NCI-H146 treated with DMSO at 0.1 percent for 48 hours (cell line): ENCODE measurements around the gene NEBL.
A peak's percentile ranks its signal among the peaks of the same experiment; 100 is the strongest.

Experiments
- DNase-seq: peaks from one replicate; lab custom pipeline; 2025; ENCODE audit not compliant: unreplicated experiment; lab: John Stamatoyannopoulos, UW

Gene NEBL

DNA sequence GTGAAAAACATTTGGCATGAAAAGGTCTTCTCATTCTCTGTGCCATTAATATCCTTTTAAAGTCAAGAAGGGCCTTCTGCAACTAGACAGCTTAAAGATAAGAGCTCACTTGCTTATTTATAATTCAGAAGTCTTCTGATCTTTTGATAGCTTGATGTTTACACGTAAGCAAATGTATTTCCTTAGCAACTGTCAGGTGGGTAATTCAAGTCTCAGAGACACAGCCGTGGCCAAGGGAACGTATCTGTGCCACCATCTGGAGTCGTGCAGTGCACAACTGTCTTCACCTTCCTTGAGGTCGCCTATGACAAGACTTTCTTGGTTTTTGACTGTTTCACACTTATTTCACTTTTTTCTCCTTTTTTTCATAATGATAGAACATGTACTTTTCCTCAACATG lies 4.0 kb upstream of the NEBL start:
- no peak for DNase-seq

DNA sequence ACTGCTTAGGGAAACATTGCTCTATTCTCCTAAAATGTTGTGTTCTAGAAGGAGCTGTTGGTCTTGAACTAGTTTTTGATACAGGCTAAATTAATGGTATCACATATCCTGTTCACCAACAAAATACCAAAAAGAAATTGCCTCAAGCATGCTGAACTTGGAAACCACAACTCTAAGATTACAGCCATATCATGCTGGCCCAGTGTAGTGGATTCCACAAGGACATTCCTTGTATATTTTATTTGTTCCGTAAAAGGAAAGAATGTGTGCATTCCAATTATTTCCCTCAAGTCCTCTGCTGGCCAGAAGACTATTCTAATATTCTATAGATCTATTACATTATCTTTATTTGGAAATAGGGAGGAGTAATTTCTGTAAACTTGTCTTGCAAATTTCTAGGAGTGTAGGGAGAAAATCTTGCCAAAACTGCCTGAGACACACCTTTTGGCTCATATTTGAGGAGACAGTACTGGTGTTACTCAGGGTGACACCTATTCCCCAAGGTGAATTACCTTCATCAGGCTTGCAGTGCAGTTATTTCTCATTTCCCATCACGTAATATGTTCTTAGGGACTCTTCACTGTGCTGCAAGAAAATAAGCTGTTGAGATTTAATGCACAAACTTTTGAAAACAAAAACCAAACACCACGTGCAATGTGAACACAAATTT lies 1.9 kb upstream of the NEBL start:
- no peak for DNase-seq

DNA sequence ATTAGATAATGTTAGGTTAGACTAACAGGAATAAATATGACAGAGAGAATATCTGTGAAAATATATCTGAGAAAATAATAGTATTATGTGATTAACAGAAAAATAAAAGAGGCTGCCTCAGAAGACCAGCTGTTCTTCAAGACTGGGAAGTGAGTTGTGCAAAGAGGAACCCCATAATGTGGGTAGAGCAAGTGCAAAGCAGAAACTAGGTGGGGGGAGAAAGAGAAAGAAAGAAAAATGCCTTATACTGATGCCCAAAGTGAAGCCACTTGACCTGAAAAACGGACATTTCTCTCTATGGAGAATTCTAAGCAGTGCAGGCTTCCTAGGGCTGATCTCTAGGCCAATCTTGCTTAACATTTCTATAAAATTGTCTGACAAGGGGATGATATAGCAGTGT lies 3.8 kb downstream of the NEBL start:
- no peak for DNase-seq

DNA sequence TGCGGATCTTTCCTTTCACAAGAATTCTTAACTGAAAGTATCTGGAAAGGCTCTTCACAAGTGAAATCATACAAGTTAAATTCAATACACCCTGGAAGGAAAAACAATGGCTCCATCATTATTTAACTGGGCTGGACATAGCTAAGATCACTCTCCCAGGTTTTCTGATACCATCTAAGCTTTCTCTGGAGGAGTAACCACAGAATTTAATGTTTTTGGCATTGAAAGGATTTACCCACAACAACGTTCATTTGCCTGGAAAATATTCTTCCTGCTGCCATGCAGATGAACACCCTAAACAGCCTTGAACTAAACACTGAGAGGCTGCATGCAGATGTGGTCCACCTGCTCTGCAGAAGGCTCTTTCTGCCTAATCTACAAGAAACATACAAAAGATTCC lies 4.3 kb downstream of the NEBL start:
- no peak for DNase-seq

DNA sequence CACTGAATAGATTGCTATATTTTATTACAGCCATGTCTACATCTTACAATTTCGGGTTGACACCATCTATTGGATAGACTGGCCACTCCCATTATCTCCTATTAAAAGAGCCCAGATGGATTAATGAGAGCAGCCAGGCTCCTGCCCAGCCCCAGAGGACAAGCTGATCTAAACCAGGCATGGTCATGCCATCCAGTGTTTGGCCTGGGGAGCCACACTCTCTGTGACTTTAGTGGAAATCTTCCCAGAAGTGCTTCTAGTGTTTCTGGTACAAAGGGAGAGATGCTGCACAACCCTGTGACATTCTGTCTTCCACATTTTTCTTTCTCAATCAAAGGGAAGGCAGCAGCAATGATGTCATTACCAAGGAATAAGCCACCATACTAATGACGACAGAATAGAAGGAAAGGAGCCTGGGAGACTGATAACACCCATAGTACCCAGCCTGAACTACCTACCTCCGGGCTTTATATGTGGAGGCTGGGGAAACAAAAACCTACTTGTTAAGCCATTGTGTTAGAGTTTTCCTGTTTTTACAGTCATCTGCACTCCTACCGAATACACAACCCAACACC lies 5.0 kb downstream of the NEBL start:
- DNase-seq, result no peak

DNA sequence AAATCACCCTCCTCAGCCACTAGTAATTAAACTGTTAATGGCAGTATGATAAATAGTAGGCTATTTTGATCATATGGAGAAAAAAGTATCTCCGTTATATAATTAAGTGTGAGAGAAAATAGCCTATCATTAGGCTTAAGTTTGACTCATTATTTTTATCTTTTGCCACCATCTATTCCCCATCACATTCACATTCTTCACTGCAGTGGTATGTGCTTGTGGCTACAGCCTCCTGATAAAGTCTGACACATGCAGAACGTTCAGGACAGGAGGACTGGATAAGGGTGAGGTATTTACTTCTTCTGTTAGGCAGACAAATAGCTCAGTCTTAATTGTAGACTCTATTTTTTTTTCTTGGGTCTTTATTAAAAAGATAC lies 5.8 kb downstream of the NEBL start:
- peak; percentile 65 for DNase-seq

DNA sequence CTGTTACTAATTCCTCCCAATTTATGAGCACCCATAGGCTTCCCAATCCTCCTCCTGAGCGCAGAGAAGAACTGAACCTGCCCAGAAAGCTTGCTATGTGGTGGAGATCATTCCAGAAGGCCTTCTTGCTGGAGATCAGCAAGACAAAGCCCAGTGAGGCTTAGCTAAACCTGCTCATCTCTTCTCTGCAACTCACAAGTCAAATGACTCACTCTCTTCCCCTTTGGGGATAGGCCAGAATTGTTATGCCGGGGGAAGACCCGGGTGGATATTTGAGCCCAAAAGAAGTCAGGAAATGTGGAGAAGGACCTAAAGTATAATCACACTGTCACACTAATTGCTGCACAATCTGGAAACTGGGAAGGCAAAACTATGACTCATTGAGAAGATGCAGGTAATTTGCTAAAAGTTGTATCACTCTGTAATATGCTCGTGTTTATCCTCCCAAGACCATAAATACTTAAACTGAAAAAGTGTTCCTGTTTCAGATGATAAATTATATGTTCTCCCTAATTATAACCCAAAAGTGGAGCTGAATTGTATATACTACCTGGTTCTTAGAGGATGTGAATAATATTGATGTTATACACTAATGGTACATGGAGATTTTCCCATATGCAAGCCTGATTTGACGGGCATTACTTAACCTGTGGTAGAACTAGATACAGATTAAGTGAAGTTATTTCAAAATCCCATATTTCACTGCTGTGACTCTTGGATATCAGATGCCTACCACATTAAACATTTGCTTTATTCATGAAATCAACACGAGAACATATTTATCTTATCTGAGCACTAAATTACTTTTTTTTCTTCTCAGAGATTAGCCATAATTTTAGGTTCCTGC lies 6.4 kb downstream of the NEBL start:
- DNase-seq, result no peak

DNA sequence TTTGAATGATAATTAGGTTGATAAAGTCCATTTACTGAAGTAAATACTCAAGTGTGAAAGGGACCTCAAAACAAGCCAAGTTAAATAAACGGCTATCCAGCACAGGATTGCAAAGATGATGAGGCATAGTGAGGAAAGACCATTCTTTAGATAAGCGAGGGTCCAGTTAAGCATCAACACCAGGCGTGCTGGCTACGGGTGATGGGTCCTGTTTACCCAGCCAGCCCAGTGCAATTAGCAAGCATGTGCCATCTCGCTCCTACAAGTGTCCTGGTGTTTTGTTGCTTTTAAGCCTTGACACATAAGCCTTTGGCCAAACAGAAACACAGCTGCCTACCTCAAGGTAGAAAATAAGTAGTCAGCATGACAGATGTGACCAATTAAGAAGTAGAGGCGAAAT lies 7.1 kb downstream of the NEBL start:
- DNase-seq, result peak; percentile 99

DNA sequence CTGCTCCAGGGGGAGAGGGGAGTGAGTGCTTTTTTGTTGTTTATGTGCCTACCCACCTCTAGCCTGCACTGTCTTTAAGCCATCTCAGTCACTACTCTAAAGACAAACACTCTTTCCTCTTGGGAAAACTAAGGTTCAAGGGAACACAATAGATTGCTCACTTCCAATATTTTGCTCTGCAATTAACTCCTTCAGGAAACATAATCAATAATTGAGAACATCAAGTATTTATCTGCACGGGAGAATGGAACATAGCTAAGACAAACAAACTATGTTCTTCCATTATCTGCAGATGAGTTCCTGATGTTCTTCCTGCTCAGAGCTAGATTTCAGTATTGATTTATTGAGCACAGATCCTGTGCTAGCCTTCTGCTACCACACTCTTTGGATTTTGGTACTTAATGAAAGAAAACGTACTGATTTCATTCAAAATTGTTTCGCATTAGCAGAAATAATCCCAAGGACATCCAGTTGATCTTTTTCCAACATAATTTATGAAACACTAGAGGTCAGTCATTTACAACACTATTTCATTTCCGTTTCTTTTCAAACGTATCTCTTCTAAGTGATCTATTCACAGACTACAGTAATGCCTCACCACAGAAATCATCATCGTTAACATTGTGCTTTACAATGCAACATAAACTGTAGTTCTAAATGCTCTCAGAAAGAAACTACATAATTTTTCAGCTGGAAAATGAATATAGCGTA lies 8.3 kb downstream of the NEBL start:
- peak; percentile 87 for DNase-seq

DNA sequence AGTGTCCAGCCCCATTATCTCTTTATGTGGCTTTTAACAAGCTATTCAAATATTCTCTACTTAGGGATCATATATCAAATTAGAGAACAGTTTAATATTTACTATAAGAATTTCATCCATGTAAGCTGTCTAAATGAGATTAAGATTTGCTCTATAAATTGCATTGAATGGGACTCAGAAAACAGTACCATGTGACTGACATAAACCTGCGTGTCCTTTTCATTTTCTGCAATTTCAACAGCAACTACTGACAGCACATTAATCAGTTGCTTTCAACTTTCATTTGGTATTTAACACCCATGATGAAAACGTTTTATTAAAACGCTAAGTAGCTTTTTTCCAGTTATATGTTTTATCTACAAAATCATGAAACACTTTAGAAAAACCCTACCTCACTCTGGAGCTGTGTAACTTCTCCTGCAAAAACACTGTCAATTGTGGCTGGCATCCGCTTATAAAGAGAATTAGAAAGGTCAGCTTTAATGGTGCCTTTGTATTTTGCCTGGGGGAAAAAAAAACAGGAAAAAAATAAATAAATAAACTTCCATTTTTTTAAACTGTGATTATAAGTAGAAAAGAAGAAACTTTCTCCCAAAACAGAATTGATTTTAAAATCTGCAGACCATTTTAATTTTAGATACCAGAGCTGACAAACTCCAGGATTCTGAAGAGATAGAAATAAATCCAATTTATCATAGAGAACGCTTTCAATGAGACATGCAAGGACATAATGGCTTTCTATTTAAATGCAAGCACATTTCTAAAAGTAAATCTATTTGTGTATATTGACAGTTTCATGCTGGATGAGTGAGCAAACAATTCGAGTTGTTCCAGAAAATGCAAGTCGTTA lies 9.2 kb downstream of the NEBL start:
- peak; percentile 71 for DNase-seq

DNA sequence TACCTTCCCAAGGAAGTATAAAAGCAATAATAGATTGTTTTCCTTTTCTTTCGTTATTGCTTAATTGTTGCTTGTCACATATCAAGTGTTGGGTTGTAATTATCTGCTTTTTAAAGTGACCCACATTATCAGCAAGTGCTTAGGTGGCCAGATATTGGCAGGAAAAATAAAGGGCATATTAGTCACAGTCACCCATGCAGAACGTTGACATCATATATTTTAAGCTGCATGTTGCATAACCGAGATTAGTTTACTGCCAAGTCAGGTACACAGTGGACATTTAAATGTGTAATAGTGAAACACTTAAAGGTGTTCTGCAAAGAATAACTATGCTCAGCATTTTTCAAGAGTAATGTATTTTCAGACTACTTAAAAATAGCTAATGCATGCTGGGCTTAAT lies 11.4 kb downstream of the NEBL start:
- DNase-seq, result peak; percentile 92

DNA sequence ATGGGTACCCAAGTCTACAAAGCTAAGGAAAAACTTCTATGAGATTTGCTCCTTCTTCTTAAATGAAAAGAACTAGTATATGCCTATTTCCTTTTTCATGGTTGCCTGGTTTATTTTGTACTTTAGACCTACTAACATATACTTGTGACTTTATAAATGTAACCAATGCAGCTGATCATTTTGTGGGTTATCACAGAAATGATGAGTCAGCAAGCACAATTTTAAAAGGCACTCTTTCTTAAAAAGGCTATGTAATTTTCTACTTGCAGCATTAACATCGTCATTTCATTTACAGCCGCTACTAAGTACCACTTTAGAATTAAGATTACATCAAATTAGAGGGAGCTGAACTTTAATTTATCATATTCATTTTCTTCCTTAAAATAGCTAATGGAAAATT lies 13.6 kb downstream of the NEBL start:
- DNase-seq, result no peak

DNA sequence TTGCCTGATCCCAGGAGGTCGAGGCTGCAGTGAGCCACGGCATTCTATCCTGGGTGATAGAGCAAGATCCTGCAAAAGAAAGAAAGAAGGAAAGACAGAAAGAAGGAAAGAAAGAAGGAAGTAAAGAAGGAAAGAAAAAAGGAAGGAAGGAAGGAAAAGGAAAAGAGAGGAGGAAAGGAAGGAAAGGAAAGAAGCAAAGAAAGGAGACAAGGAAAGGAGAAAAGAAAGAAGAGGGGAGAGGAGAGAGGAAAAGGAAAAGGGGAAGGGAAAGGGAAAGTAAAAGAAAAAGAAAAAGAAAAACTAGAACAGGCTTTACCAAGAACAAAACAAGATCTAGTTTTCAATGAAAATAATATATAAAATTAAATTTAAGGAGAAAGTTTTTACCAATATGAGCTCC lies 15.0 kb downstream of the NEBL start:
- no peak for DNase-seq

DNA sequence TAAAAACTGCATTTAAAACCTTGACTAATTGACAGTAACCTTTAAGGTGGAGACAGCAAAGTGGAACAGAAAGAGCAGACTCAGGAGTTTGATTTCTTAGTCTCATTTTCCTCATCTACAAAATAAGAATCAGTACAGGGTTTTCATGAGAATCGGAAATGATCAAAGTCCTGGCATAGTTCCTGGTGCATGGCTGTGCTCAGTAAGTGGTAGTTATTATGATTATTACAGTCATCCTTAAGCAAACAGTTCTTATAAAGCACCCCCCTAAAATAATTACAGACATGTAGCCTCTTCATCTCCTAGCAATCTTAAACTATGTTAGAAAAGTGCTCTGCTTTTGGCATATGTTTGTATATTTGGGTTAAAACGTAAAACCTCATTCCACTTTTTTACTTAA lies 18.0 kb downstream of the NEBL start:
- peak; percentile 91 for DNase-seq

DNA sequence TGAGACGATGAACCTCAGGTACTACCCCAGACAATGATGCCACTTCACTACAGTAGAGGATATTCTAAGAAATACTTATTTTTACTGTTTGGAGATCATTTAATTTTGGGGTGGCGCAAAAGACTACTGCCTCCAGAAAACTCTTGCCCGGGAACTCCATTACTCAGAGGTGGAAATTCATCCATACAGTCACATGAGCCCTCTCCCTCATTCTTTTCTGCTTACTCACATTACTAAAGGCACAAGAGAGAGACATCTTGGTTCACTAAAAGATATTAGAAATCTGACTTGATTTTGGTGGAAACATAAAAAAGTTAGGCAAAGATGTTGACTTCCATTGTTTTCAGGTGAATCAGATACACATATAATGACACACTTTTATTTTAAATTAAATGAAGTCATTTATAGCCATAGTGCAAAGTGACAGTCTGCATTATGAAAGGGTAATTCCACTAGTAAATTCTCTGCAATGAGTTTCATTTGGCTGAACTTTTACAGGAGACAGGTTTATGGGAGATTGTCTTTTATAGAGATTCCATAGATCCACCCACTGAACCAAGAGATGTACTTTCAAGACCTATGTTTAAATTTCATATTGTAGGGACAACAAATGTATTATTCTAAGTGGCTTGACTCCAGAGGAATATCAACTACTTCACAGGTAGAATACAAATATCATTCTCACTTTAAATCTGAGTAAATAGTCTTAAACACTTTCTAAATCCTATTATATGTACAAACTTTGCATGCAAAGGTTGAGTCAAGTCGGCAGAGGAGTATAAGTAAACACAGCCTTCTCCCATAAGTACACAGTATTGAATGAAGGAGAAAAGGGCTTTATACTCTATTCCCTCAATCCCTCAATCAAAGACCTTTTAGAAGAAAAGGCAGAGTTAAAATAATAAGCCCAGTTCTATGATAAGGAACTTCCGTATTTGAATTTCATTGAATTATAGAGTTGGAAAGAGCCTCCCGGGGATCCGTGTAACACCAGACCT lies 18.8 kb downstream of the NEBL start:
- peak; percentile 89 for DNase-seq

DNA sequence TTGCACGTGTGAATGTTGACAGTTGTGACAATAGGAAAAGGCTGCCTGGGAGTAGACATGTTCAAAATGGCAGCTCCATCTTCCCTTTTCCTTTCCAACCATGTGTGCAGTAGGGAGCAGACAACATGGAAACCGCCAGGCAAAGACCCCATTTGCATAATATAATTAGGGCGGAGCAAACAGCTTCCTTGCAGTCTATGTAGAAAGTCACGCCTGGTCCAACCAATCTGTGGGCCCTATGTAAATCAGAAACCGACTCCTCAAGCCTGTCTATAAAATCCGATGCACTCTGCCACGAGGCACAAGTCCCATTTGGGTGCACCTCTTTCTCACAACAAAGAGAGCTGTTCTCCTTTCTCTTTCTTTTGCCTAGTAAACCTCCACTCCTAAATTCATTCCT lies 19.6 kb downstream of the NEBL start:
- DNase-seq, result peak; percentile 77

DNA sequence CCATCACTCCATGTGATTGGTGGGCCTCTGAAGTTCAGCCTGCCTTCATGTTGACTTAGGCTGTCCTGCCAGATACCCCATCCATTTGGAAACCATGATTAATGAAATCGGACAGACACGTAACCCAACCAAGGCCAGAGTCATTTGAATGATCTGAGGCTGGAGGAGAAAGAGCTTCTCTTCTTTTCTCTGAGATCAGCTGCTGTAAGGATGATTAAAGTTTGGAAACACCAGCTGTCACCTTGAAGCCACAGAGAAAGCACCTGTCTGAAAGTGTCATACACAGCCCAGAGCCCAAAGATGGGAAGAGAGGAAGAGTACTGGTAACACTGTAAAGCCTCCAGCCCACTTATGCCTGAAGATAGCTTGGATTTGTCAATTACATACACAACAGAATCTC lies 22.9 kb downstream of the NEBL start:
- no peak for DNase-seq

DNA sequence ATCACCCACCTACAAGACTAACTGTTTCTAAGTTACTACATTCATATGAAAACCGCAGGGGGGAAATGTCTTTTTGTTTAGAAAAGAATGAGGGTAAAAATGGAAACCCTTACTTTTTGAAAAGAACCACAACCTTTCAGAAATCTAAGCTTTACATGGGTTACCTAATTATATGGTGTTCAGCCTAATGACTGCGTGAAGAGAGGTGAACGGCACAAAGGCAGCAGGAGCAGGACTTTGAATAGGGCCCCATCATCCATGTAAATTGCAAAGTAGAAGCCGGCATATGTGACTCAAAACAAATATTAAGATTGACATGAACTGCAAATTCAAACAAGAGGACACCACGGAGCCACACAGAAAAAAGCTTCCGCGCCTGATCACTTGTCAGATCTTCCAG lies 25.1 kb downstream of the NEBL start:
- peak; percentile 100 for DNase-seq

DNA sequence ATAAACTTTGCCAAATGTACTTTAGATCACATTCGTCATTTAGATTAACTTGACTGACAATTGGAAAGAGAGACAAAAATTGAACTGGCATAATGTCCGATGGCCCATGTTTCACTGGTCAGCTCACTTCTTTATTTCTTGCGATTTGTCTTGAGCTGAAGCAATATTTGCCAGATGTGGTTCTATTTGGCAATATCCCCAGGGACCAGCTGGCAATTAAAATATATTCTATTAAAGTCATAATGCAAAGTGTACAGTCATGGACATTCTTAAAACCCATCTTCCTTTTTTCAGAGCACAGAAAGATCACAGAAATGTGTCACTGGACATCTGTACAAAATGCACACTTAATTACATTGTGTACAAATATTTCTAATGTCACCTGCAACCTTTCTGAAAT lies 26.3 kb downstream of the NEBL start:
- DNase-seq, result no peak

DNA sequence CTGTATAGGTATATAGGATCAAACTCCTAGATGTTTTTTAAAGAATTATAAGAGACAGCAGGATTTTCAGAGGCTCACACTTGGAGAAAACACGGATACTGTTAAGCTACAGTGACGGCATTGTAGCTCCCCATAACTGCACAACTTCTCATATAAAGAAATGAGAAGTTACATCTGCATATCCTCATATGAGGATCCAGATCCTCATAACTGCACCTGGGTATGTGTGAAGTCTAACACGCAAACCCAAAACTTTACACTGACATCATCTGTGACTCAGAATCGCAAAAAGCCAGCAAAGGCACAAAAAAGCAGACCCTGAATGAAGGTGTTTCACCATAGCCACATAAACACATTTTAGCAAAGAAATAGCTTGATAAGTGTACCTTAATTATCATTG lies 34.1 kb downstream of the NEBL start:
- no peak for DNase-seq
